Fibroblast of villous mesenchyme (primary cell): ENCODE results near the gene KHK. TPM values are rescaled to one million over a fixed set of nuclear protein-coding genes. Genes with fewer than 3 reads are reported as not detected.
A peak's percentile ranks its signal among the peaks of the same experiment; 100 is the strongest.

Experiments used
- DNase-seq: peaks from one replicate; pipeline ENCODE4 v3.0.0-alpha.2; 2010; ENCODE audit warnings: low read depth
- H3K4me3 ChIP-seq: 2 replicates; pipeline ENCODE4 v1.5.1; 2011; ENCODE audit warnings: low read depth, mild to moderate bottlenecking, low read length
- total RNA-seq: library from RNA; depleted of rRNA; stranded (reverse); fragments of >200 nt; gene quantifications from 2 replicates; pipeline ENCODE4 v1.2.3, GENCODE V29; 2012
- TF ChIP-seq, protein P1 (sequence below): IDR thresholded peaks from 2 replicates; pipeline ENCODE4 v1.5.1; 2012; ENCODE audit warnings: low read depth, mild to moderate bottlenecking, low read length; ENCODE audit not compliant: insufficient read depth

KHK gene
- total RNA-seq, 1 donor = 1.3 TPM

DNA sequence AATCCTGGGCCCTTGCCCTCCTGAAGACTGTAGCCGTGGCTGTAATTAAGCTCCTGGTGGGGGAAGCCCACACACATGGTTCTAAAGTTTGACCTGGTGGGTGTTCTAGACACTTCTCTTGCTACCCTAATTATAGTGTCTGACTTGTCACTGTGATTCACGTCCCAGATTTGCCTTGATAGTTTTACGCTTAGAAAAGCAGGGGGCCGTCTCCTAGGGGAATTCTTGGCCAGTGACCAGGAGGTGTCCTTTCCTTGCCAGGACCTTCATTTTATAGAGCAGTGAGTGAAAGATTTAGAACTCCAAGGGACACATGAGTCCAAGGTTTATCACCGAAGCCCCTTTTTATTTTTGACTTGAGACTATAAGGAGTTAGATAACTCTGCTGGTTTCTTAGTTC lies 44.8 kb upstream of the KHK start:
- DNase-seq = peak; percentile 23
- no peak overlapping the region for H3K4me3 ChIP-seq
- TF ChIP-seq, protein P1, sequence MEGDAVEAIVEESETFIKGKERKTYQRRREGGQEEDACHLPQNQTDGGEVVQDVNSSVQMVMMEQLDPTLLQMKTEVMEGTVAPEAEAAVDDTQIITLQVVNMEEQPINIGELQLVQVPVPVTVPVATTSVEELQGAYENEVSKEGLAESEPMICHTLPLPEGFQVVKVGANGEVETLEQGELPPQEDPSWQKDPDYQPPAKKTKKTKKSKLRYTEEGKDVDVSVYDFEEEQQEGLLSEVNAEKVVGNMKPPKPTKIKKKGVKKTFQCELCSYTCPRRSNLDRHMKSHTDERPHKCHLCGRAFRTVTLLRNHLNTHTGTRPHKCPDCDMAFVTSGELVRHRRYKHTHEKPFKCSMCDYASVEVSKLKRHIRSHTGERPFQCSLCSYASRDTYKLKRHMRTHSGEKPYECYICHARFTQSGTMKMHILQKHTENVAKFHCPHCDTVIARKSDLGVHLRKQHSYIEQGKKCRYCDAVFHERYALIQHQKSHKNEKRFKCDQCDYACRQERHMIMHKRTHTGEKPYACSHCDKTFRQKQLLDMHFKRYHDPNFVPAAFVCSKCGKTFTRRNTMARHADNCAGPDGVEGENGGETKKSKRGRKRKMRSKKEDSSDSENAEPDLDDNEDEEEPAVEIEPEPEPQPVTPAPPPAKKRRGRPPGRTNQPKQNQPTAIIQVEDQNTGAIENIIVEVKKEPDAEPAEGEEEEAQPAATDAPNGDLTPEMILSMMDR = no peak

DNA sequence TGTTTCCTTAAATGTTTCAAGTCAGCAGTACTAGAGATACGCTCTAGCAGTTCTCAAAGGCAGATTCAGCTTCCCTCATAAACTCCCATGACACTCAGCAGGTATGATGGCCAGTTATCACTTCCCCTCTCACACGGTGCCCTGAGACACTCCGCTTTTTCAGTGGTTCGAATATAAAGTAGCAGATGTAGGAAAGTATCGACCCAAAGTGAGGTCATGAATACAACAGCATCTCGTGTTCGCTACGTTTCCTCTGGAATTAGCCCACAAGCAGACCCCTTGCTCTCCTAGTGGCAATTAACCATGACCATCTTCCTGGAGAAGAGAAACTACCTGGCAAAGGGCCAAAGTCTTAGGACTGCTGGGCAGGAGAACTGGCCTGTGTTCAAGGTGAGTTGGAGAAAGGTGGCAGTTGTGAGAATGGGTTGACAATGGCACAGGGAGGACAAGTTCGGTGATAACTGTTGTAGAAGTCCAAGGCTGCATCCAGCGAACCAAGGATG lies 44.4 kb upstream of the KHK start:
- no peak overlapping the region for H3K4me3 ChIP-seq
- TF ChIP-seq, protein P1 = no peak
- peak; percentile 20 for DNase-seq

DNA sequence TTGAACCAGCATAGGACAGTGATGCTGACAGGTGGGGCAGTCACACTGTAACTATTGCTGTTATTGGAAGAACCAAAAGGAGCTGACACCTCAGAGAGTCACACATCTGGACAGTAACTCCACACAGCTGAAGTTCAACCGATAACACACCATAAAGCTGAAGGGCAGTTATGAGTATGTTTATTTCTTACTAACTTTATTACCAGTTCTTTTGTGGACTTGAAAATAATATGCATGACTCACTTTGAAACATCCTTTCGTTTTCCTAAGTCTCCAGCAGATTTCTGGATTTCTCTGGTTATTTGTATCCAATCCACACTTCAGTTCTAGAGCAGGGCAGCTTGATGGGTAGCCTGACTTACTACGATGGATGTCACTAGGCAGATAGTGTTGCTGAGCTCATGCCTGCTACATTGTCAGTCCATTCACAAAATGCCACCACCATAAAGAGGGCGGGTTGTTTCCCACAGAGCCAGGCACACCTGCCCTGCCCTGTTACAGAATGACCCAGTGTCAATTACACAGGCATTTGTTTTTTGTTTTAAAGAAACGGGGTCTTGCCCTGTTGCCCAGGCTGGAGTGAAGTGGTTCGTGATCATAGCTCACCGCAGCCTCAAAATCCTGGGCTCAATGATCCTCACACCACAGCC lies 43.5 kb upstream of the KHK start:
- H3K4me3 ChIP-seq = no peak overlapping the region
- TF ChIP-seq, protein P1 = no peak
- peak; percentile 89 for DNase-seq

DNA sequence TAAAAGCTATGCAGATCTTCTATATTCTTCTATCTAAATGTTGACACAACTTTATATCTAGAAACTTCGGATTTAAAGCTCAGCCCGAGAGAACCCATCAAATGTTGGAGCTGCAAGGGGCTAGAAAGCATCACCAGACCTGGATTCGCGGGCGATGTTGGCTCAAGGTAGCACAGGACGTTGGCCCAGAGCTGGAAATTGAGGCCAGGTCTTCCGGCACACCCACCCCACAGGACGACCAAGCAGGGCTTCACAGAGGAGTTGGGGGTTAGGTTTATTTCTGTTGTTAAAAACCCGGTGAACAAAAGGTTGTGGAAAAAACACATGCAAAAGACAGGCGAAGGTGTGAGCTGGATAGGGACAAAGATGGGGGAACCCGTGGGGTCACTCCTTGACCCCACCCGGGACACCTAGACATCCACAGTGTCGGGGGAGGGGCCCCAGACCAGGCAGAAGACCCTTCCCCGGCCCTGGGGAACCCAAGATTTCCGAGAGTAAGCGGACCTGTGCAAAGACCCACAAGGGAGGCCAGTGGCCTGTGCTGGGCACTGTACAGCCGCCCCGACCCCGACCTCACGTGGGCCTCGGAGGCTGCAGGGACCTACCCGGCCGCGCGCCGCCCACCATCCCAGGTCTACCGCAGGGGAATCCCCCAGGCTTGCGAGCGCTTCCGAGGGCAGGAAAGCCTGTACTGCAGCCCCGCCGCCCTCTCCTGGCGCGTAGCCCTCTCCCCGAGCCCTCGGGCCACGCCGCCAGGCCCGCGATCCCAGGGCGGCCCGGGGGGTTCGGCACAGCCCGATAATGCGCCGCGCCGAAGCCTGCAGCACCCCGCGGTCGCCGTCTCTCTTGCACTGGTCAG lies 36.9 kb upstream of the KHK start:
- H3K4me3 ChIP-seq = peak overlapping the region; percentile 88
- TF ChIP-seq, protein P1 = no peak
- DNase-seq = no peak

DNA sequence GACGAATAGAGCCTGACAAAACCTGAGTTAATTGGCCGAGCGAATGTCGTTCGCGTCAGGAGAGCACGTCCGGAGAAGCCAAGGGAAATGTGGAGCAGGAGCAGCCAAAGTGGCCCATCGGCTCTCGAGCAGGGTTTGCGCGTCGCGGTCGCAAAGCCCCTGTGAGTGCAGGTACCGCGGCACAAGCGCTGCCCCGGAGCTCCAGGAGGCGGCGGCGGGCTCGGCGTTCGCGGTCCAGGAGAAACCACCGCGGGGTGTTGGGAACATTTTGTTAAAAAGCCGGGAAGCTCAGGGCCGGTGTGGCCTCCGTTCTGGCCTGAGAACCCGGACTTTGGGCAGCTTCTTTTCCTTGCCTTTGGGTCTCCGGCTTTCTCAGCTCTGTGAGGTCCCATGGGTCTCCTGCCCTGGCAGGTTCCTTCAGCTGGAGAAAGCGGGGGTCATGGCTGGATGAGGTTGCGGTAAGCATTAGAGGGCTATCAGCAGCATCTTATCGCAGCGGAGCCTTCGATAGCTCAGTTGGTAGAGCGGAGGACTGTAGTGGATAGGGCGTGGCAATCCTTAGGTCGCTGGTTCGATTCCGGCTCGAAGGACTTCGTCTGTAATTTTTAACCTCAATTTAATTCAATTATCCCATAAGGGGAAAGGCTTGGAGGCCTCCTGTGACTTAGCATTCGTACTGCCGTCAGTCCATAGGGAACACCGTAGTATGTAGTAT lies 36.1 kb upstream of the KHK start:
- TF ChIP-seq, protein P1 = peak; percentile 41

DNA sequence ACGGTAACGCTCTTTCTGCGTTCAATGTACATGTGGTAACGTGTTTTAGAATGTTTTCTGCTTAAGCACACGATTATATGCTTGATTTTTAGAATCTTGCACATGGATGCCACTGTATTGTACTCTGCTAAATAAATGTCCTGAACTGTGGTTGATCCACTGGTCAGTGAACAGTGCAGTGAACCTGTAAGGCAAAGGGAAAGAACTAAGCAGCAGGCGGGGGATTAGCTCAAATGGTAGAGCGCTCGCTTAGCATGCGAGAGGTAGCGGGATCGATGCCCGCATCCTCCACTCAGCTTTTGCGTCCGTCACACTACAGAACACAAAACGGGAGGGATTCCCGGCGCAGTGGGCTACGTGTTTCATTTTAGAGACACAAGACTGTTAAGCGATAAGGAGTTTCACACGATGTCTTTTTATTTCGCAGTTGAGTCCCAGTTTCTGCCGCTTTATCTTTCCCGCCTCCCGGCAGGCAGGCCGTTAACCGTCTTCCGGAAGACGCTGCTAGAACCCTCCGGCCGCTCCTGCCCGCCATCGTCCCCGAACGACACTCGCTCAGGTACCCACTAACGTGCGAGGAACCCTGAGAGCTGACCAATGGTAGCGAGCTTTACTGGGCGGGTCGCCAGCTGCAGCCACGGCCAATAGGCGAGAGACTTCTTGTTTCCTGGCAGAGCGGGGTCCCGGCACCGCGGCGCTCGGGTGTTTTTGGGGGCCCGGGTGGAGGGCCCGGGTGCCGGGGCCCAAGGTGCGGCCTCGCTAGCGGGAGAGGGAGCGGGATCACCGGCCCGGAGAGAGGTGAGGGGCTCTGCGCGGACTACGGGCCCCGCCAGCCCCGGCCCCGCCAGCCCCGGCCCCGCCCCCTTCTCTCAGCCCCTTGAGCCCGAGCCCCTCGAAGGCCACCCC lies 35.3 kb upstream of the KHK start, which contains the start of gene AGBL5:
AGBL5 (plus strand) TSS at position 673 of the 906 bp plus-strand sequence. CDS start 1,291 bp downstream, outside the sequence.
- peak within 1 kb of the TSS; percentile 88 for H3K4me3 ChIP-seq
- DNase-seq = peak; percentile 94
- TF ChIP-seq, protein P1 = no peak

More for the DNA sequence above, 36.1 kb upstream of the KHK start:
- peak; percentile 95 for DNase-seq
- H3K4me3 ChIP-seq = peak overlapping the region; percentile 88
